Neural progenitor cell (in vitro differentiated cells): ENCODE data around the gene RBM25.

Experiments used
- CTCF ChIP-seq: fragments of 200-600 bp; sonication (generic); IDR thresholded peaks from 2 replicates; pipeline ENCODE4 v1.5.1; 2017; ENCODE audit warnings: antibody characterized with exemption, mild to moderate bottlenecking
- EZH2 ChIP-seq: fragments of 200-600 bp; sonication (generic); IDR thresholded peaks from 2 replicates; pipeline ENCODE4 v1.6.1; 2017; ENCODE audit warnings: antibody characterized with exemption, mild to moderate bottlenecking, moderate library complexity
- EZH2phosphoT487 ChIP-seq: fragments of 200-600 bp; sonication (generic); IDR thresholded peaks from 2 replicates; pipeline ENCODE4 v1.6.1; 2017; ENCODE audit warnings: antibody characterized with exemption

- TF ChIP-seq EZH2: no peak
- no peak for TF ChIP-seq CTCF
- TF ChIP-seq EZH2phosphoT487: no peak
Observed at GRCh38 chr14:73057944-73058223, 450 bp upstream of the RBM25 start.
